ENCODE measurements around the gene STX16.

STX16 gene

DNA sequence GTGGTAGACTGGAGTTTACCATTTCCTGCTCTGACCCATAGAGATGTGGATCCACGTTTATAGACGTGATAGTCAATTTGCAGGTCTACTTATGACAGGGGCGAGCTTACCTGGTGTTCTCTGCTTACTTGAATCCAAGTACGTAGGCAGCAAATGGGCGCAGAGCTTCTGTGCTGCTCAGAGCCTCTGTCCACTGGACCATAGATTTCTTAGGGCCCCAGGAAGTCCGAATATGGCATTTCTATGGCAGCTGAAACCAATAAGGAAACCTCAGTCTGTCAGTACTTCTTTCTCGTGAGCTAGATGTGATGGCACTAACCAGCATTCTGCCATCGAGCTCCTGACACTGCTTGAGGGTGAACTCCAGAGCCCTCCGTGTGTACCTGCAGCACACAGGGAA, 22.0 kb downstream of the STX16 start:
- ATAC-seq: no peak
- TF ChIP-seq ISL1 (CRISPR knock-in tag; IDR thresholded peaks at IDR 0.05) (no peak), SNAI2 (CRISPR knock-in tag; IDR thresholded peaks at IDR 0.05) (no peak), ZFP30 (CRISPR knock-in tag; IDR thresholded peaks at IDR 0.05) (no peak)

DNA sequence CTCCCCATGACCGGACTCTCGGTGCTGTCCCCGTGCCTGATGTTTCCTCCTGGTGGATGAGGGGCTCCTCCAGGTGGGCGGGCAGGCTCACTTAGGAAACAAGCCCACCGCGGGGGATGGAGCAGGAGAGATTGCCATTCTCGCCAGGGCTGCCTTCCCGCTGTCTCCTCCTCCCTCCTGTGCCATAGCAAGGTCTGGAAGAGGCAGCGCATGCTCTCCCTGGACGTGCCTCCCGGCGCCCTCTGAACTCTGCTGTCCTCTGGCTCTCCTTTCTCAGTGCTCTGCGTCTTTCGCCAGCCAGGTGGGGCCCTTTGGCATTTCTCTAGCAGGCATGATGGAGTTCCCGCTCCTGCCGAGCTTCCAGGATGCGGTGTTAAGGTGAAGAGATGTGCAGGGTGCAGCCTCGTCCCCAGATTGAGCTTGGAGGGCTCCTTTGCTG, 24.1 kb downstream of the STX16 start:
- ATAC-seq: no peak
- no peak for TF ChIP-seq OSR1 (CRISPR knock-in tag; IDR thresholded peaks at IDR 0.05)
- TF ChIP-seq CSRNP3 (CRISPR knock-in tag; IDR thresholded peaks at IDR 0.05): no peak

- TF ChIP-seq ISL1 (CRISPR knock-in tag; IDR thresholded peaks at IDR 0.05) (no peak), ZC3H10 (CRISPR knock-in tag; IDR thresholded peaks at IDR 0.05) (no peak), OSR1 (CRISPR knock-in tag; IDR thresholded peaks at IDR 0.05) (no peak), TOX (CRISPR knock-in tag; IDR thresholded peaks at IDR 0.05; ENCODE audit: borderline replicate concordance) (no peak), ZFP30 (CRISPR knock-in tag; IDR thresholded peaks at IDR 0.05) (no peak), ESRRG (CRISPR knock-in tag; IDR thresholded peaks at IDR 0.05) (no peak), ZNF70 (CRISPR knock-in tag; IDR thresholded peaks at IDR 0.05) (no peak), ZNF8 (CRISPR knock-in tag; IDR thresholded peaks at IDR 0.05) (no peak), GLIS3 (CRISPR knock-in tag; IDR thresholded peaks at IDR 0.05) (no peak), TCF4 (CRISPR knock-in tag; IDR thresholded peaks at IDR 0.05; ENCODE audit: borderline replicate concordance) (no peak), CSDC2 (CRISPR knock-in tag; IDR thresholded peaks at IDR 0.05) (no peak), PATZ1 (CRISPR knock-in tag; IDR thresholded peaks at IDR 0.05; ENCODE audit: borderline replicate concordance) (no peak), TSHZ2 (CRISPR knock-in tag; IDR thresholded peaks at IDR 0.05) (no peak), BACH2 (CRISPR knock-in tag; IDR thresholded peaks at IDR 0.05; ENCODE audit: borderline replicate concordance) (no peak), ZNF565 (CRISPR knock-in tag; conservative IDR thresholded peaks at IDR 0.05; ENCODE audit: low read depth) (no peak)
- TF ChIP-seq, protein P1, sequence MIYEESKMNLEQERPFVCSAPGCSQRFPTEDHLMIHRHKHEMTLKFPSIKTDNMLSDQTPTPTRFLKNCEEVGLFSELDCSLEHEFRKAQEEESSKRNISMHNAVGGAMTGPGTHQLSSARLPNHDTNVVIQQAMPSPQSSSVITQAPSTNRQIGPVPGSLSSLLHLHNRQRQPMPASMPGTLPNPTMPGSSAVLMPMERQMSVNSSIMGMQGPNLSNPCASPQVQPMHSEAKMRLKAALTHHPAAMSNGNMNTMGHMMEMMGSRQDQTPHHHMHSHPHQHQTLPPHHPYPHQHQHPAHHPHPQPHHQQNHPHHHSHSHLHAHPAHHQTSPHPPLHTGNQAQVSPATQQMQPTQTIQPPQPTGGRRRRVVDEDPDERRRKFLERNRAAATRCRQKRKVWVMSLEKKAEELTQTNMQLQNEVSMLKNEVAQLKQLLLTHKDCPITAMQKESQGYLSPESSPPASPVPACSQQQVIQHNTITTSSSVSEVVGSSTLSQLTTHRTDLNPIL (CRISPR knock-in tag; IDR thresholded peaks at IDR 0.05; ENCODE audit: low read depth): no peak
- TF ChIP-seq, protein P2, sequence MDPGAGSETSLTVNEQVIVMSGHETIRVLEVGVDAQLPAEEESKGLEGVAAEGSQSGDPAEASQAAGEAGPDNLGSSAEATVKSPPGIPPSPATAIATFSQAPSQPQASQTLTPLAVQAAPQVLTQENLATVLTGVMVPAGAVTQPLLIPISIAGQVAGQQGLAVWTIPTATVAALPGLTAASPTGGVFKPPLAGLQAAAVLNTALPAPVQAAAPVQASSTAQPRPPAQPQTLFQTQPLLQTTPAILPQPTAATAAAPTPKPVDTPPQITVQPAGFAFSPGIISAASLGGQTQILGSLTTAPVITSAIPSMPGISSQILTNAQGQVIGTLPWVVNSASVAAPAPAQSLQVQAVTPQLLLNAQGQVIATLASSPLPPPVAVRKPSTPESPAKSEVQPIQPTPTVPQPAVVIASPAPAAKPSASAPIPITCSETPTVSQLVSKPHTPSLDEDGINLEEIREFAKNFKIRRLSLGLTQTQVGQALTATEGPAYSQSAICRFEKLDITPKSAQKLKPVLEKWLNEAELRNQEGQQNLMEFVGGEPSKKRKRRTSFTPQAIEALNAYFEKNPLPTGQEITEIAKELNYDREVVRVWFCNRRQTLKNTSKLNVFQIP (CRISPR knock-in tag; IDR thresholded peaks at IDR 0.05; ENCODE audit: borderline replicate concordance, low read depth): no peak
- ATAC-seq: no peak
Observed at GRCh38 chr20:58675641-58676040, 24.6 kb downstream of the STX16 start.

DNA sequence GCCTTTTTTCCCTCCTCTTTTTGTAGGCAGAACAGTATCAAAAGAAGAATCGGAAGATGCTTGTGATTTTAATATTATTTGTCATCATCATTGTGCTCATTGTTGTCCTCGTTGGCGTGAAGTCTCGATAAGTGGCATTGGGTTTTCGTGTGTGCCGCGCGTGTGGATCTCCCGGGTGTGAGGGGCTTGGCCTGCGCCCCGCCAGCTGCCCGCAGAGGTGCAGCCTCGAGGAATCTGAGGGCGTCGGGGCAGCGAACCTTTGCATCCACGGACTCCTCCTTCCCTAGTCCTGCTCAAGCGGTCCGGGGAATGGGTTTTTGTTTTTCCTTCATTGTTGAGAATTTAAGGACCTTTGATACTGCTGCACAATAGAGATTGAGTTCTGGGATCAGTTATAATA, 25.1 kb downstream of the STX16 start:
- no peak for TF ChIP-seq ESRRG (CRISPR knock-in tag; IDR thresholded peaks at IDR 0.05)
- TF ChIP-seq, protein P1 (CRISPR knock-in tag; IDR thresholded peaks at IDR 0.05; ENCODE audit: low read depth): no peak
- no peak for ATAC-seq

Data from SK-N-SH treated with all-trans-retinoic acid at 6 μM for 48 hours (cell line).